ENCODE results near the gene HCFC2.

DNA sequence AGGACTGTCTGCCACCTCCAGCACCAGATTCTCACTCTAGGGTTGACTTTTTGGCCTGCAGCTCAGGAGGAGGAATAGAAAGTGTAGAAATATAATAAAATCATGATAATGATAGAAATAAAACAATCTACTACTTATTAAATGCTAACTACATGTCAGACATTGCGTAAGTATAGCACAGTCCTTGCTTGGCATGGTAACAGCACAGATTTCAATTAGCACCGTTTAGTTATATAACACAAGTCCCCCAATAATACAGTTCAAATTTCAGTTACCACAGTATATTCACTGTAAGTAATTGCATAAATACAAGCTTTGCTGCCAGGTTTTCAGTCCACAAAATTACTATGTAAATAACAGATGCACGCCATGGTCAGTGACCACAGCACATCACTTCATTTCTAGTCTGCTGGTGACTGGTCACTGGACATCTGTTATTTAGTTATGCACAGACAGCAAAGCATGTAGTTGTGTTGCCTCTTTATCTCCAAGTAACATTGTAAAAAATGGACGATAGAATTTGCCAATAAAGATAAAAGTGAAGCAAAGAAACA, 7.8 kb upstream of the HCFC2 start:
- TF ChIP-seq, protein P1, sequence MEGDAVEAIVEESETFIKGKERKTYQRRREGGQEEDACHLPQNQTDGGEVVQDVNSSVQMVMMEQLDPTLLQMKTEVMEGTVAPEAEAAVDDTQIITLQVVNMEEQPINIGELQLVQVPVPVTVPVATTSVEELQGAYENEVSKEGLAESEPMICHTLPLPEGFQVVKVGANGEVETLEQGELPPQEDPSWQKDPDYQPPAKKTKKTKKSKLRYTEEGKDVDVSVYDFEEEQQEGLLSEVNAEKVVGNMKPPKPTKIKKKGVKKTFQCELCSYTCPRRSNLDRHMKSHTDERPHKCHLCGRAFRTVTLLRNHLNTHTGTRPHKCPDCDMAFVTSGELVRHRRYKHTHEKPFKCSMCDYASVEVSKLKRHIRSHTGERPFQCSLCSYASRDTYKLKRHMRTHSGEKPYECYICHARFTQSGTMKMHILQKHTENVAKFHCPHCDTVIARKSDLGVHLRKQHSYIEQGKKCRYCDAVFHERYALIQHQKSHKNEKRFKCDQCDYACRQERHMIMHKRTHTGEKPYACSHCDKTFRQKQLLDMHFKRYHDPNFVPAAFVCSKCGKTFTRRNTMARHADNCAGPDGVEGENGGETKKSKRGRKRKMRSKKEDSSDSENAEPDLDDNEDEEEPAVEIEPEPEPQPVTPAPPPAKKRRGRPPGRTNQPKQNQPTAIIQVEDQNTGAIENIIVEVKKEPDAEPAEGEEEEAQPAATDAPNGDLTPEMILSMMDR (IDR thresholded peaks at IDR 0.05 in 8 of 11, conservative IDR thresholded peaks at IDR 0.05 in 3 of 11), result no peak
- TF ChIP-seq POLR2A (IDR thresholded peaks at IDR 0.05) (no peak), POLR2AphosphoS5 (IDR thresholded peaks at IDR 0.05) (no peak)
